A549 (cell line): ENCODE results near the gene GXYLT2.

ENCODE experiments used
- CTCF ChIP-seq: fragments of >200 bp; sonication (Bioruptor Twin); formaldehyde crosslinking; IDR thresholded peaks from 3 replicates; pipeline ENCODE4 v1.5.1; 2016
- EP300 ChIP-seq, 2 experiments: fragments of >200 bp; sonication (Bioruptor Twin); formaldehyde crosslinking; IDR thresholded peaks; 2 replicates in 1 of 2; 3 replicates in 1 of 2; pipeline ENCODE4 v1.6.1; 2016 to 2017
- REST ChIP-seq: fragments of 200-600 bp; sonication (generic); IDR thresholded peaks from 2 replicates; pipeline ENCODE4 v1.6.1; 2016; ENCODE audit warnings: antibody characterized with exemption, mild to moderate bottlenecking, moderate library complexity
- SREBF2 ChIP-seq: fragments of 450-650 bp; IDR thresholded peaks from 2 replicates; pipeline ENCODE4 v1.6.1; 2014; ENCODE audit warnings: mild to moderate bottlenecking, moderate library complexity

DNA sequence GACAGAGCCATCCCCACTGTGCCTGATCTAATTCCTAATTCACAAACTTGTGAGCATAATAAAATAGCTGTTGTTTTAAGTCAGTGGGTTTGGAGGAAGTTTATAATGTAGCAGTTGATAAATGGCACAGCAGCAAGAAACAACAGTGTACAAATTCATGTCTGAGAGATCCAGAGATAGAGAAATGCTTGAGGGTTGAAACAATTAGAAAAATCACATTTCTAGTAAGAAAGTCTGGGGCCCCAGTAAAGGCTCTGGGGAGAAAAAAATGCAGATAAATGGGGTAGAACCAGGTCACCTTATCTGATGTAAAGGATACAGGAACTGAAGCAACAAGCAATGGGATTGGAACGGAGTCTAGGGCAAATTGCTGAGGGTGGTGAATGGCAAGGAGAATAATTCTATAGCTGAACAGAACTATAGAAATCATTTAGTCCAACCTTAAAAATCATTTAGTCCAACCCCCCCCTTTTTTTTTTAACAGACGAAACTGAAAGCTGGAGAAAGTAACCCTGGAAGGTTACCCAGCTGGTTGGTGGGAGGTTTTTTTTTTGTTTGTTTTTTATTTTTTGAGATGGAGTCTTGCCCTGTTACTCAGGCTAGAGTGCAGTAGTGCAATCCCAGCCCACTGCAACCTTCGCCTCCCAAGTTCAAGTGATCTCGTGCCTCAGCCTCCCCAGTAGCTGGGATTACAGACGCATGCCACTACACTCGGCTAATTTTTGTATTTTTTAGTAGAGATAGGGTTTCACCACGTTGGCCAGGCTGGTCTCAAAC, 25.3 kb upstream of the GXYLT2 start:
- TF ChIP-seq REST = no peak
- TF ChIP-seq EP300 (IDR thresholded peaks at IDR 0.05) = no peak
- TF ChIP-seq SREBF2 = no peak
- TF ChIP-seq CTCF = no peak
